NCI-H1694 treated with DMSO at 0.1 percent for 48 hours (cell line): Measurements from ENCODE around the gene THUMPD2.
"Not testable (repeated sequence)": the region's sequence is repeated elsewhere in the genome, so short reads cannot be mapped to it uniquely, and the experiment has no call there.

Source experiments
- DNase-seq: peaks from one replicate; lab custom pipeline; 2025; lab: John Stamatoyannopoulos, UW

Gene THUMPD2

GRCh38 chr2:39778775-39779340 lies at the start of gene THUMPD2:
THUMPD2 (minus strand) TSS chr2:39779258; CDS start chr2:39779239, 19 bp downstream.
- peak; percentile 69 for DNase-seq

GRCh38 chr2:39821871-39822270 lies 42.8 kb upstream of the THUMPD2 start:
- peak; percentile 90 for DNase-seq

- no peak for DNase-seq
Measured at GRCh38 chr2:39816845-39817244, 37.8 kb upstream of the THUMPD2 start.

- DNase-seq: no peak
Measured at GRCh38 chr2:39816428-39816827, 37.4 kb upstream of the THUMPD2 start.

GRCh38 chr2:39805936-39806608 lies 27.0 kb upstream of the THUMPD2 start:
- no peak for DNase-seq

GRCh38 chr2:39803839-39804238 lies 24.8 kb upstream of the THUMPD2 start:
- DNase-seq: no peak

- no peak for DNase-seq
Measured at GRCh38 chr2:39800752-39801151, 21.7 kb upstream of the THUMPD2 start.

GRCh38 chr2:39796134-39796533 lies 17.1 kb upstream of the THUMPD2 start:
- DNase-seq: no peak

GRCh38 chr2:39790216-39790818 lies 11.3 kb upstream of the THUMPD2 start:
- not testable (repeated sequence) for DNase-seq

- DNase-seq: no peak
Measured at GRCh38 chr2:39787950-39788349, 8.9 kb upstream of the THUMPD2 start.

- no peak for DNase-seq
Measured at GRCh38 chr2:39786761-39787522, 7.9 kb upstream of the THUMPD2 start.

GRCh38 chr2:39782591-39782990 lies 3.5 kb upstream of the THUMPD2 start:
- no peak for DNase-seq

- DNase-seq: no peak
Measured at GRCh38 chr2:39781697-39782096, 2.6 kb upstream of the THUMPD2 start.

GRCh38 chr2:39780825-39781600 lies 2.0 kb upstream of the THUMPD2 start:
- no peak for DNase-seq

- DNase-seq: no peak
Measured at GRCh38 chr2:39779927-39780326, 869 bp upstream of the THUMPD2 start.

- no peak for DNase-seq
Measured at GRCh38 chr2:39779341-39779851, 338 bp upstream of the THUMPD2 start.

- DNase-seq: no peak
Measured at GRCh38 chr2:39778233-39778632, 825 bp downstream of the THUMPD2 start.

- no peak for DNase-seq
Measured at GRCh38 chr2:39772812-39773152, 6.3 kb downstream of the THUMPD2 start.

- DNase-seq: no peak
Measured at GRCh38 chr2:39772086-39772811, 6.8 kb downstream of the THUMPD2 start.

GRCh38 chr2:39762448-39762847 lies 16.6 kb downstream of the THUMPD2 start:
- no peak for DNase-seq

- no peak for DNase-seq
Measured at GRCh38 chr2:39757156-39757555, 21.9 kb downstream of the THUMPD2 start.
